NCI-H2081 treated with DMSO at 0.1 percent for 48 hours (cell line): Measurements from ENCODE around the gene HK2.

Experiments used
- DNase-seq: peaks from one replicate; lab custom pipeline; 2025; lab: John Stamatoyannopoulos, UW

HK2 gene

DNA sequence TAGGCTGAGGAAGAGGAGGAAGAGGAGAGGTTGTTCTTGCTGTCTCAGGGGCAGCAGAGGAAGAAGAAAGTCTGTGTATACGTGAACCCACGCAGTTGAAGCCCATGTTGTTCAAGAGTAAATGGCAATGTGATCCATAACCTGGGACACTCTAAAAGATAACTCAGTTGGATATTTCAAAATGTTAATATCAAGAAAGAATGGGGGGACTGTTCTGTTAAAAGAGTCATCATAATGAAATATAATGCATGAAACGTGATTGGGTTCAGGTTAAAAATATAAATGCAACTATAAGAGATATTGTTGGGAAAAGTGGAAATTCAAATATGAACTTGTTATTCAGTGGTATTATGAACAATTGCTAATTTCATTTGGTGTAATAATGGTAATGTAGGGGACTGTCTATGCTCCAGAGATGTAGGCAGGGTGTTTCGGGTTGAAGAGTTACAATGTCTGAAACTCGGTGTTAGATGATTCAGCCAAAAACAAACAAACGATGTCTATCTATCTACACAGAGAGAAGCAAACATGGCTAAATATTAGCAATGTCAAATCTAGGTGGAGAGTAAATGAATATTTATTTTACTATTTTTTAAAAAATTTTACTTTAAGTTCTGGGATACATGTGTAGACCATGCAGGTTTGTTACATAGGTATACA, 103.4 kb downstream of the HK2 start:
- DNase-seq: no peak

DNA sequence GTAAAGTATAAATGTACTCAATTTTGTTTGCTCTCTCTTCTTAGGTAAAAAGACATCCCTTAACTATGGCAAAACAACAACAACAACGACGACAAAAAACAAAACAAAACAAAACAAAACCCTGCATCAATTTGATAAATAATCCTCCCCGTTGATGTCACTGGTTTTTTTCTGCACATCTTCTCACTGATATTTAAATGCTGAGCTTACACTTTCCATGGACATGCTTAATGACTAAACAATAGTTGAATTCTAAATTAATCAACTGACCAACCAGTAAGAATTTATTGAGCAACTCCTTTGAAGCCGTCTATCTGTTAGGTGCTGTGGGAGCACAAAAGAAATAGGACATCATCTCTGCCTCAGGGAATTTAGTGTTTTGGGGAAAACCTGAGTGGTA, 104.3 kb downstream of the HK2 start:
- DNase-seq: no peak

DNA sequence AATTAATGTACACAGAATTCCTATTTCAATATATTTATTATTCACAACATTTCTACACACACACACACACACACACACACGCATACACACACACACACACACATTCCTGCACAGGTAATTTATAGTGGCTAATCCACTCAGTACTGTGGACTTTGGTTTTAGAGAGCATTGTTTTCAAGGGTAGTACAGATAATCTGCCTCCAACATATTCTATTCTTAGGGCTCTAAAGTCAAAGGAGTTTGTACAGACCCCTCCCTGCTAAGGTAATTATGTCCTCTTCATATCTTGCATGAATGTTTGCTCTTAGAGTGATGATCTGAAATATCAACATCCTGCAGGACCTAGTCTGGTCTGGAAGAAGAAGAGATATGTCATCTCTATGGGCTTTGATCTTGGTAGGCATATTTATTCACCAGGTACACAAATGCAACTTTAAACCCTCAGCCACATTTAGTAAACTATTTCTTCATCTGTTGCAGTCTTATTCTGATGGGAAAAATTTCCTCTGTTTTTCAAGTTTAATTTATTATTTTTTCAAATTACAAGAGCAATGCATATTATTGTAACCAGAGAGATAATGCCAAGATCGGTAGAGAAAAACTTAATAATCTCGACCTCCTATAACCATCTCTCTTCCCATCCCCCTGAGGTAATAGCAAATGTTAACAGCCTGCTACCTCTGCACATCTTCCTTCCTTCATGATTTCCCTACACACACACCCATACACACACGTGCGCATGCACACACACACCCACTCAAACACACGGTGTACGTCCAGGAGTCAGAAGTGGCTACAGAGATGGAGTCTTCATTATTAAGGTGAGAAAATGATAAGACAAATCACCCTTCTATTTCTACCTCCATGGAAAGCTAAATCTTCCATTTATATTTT, 106.2 kb downstream of the HK2 start:
- DNase-seq: no peak

DNA sequence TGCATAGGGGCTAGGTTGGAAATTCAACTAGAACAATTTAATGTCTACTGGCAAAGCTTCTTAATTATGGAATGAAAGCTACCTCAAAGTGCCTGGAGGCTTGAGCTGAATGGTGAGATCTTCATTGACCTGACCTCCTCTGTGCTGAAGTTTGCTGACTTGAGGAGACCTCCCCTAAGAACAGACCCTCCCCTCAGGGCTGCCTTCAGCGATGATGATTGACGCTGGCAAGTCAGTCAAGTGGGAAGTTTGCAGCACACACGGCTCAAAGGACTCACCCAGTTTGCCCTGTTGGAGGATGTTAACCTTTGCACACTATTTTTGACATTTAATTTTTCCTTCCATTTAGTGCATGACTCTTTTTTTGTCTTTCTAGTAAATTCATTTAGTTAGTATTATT, 107.4 kb downstream of the HK2 start:
- no peak for DNase-seq

DNA sequence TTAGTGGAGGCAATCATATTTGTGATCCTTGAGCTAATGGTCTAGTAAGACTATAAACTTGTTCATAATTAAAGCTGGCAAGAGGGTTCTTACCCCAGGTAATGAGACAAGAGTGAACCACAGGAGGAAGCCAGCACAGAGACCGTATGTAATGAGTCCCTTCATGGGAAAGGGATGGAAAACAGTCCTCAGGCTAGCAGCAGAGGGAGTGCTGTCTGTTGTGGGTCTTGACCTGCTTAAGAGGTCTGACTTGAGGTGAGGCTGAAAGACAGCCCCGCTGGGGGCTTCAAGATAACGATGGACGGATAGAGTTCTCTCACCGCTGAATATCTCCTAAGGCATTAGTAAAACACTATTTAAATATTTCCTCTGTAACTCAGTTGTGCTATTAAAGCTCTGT, 108.3 kb downstream of the HK2 start:
- DNase-seq: no peak
